ENCODE data around the gene FHAD1.

The FHAD1 gene

DNA sequence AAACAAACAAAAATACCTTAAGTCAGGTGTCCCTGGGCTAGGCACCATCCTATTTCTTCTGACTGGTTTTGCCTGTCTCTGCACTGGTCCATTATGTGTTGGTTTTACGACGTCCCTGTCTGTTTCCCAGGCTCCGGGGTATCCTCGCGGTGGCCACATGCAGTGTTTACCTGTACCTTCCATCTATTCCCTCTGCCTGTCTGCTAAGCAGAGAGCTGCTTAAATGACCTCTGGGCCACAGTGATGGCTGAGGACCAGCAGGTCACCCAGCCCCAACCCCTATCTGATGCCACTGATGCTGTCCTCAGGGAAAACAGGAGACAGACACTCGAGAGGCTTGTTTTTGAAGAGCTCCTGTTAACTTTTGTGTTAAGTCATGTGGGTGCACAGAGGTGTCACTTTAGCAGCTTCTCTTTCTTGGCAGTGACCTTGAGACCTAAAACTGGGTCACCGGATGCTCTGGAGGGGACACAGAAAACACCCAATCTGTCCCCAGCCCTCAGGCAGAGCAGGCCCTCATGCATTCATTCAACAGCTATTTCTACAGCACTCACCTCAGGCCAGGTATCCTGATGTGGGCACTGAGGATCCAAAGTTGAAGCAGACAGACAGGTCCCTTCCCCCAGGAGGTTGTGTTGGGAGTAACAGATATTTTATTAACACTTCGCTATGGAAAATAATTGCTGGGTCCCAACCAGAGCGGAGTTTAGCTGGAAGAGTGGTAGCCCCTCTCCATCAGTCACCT lies 158.3 kb downstream of the FHAD1 start:
- DNase-seq = no peak

DNA sequence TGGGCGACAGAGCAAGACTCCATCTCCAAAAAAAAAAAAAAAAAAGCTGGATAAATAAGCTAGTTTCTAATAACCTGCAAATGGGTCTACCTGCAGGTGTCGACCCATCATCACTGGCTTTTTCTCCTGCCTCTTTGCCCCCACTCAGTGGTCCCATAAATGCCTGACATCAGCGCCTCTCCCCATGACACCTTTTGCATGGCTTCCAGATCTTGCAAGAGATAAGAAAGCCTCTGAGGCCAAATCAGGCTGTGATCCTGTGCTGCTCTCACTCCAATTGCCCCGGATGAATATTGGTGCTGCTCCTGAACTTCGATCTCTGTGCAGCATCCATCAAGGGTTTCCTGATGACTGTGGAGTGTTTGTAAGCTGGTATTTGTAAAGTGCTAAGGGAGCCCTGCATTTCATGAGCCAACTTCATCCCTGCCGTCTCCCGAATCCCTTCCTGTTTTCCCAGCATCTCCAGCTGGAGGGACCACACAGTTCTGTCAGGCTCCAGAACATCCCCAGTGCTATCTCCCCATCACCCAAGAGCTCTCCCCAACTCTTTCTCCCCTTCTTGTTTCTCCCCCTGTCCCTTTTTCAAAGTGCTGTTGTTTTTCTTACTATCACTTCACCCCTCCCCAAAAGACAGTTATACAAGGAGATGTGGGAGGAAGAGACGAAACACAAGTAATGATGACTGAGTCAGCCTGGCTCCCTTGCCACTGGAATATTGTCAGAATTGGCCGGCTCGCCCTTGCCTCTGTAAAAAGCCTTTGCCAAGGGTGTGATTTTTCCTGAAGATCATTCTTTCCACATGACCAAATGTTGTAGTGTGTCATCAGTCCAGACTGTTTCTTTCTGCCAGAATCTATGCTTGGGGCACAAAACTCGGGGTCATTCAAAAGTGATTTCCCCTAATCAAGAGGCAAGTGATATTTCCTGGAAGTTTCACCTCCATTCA lies 159.9 kb downstream of the FHAD1 start:
- DNase-seq = no peak

DNA sequence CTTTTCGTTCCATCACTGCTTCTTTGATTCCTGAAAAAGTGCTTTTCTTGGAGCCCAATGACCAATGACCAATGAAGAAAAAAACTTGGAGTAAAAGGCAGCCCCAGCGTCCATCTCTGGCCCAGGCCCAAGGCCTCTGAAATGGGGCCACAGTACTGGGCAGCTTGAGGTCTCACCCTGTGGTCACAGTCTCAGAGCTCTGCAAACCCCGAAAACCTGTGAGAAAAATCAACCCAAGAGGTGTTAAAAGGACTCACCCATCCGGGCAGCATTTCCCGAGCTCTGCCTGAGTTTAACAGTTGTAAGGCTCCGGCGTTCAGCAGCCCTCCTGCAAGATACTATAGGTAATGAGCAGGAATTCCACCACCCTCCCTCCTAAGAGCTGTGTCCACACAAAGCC lies 160.6 kb downstream of the FHAD1 start:
- DNase-seq = no peak

DNA sequence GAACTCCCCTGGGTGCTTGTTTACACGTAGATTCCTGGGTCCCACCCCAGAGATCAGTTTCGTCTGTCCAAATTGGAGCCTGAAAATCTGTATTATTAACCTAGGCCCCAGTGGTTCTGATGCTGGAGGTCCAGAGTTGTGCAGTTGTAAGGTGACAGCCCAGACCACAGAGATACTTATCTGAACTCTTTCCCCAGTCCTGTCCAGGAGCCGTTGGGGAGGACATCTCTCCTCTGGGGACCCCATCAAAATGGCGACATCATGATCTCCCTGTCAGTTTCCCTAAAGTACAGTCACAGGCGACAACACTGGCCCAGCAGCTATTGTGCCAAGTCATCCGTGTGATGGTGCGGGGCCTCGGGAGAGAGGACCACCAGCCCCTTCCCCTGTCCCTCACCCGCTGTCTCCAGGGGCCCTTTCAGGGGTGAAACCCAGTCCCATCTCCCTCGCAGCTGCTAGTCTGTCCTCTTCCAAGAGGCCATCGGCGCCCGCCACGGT lies 161.9 kb downstream of the FHAD1 start:
- DNase-seq = no peak

DNA sequence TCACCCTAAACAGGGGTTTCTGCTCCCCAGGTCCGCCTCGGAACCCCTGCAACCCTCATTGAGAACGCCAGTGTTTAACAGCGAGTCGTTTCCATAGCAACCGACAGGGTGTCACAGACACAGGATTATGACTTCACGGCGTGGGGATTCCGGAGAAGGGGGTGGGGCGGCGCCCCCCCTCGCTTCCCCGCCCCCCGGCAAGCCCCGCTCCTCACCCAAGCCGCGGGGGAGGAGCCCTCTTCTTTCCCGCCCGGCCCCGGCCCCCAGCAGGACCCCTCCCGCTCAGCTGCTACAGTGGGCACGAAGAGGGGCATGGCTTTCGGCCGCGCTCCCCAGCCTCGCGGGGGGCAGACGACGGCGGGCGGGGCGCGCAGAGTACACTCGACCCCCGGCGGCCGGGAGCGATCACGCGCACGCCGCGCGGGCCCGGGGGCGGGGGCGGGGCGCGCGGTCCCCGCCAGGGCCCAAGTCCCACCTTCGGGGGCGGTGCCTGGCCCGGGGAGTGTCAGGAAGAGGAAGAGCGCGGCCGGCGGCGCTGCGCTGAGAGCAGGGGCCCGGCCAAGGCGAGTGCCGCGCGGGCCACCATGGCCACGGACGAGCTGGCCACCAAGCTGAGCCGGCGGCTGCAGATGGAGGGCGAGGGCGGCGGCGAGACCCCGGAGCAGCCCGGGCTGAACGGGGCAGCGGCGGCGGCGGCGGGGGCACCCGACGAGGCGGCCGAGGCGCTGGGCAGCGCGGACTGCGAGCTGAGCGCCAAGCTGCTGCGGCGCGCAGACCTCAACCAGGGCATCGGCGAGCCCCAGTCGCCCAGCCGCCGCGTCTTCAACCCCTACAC lies 162.6 kb downstream of the FHAD1 start, which contains the start of gene EFHD2:
TSS of gene EFHD2 (plus strand) at position 501 of the 835 bp plus-strand sequence. CDS start at position 585, 84 bp downstream.
- DNase-seq = peak; percentile 68

DNA sequence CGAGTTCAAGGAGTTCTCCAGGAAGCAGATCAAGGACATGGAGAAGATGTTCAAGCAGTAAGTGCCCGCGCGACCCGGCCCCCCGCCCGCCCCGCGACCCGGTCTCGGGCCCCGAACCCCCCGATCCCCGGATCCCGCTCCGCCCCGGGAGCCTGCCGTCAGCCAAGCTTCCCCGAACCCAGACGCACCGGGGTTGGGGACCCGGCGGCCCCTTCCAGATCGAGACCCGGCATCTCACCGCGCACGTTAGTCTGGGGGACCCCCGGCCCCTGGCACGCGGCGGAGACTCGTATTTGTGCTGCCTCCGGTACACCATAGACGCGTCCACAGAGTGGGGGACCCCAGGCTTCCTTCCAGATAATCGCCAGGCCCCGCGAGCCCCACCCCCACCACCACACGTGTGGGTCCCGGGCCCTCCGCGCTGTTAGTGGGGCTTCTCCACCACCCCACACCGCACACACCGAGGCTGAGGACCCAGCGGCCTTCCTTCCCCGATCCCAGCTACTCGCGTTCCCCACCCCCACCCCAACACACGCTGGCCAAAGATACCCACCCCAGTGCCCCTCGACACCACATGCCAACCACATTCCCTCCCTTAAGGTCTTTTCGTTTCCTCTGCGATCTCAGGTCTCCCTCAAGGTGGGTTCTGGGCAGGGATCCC lies 163.3 kb downstream of the FHAD1 start:
- DNase-seq = no peak

DNA sequence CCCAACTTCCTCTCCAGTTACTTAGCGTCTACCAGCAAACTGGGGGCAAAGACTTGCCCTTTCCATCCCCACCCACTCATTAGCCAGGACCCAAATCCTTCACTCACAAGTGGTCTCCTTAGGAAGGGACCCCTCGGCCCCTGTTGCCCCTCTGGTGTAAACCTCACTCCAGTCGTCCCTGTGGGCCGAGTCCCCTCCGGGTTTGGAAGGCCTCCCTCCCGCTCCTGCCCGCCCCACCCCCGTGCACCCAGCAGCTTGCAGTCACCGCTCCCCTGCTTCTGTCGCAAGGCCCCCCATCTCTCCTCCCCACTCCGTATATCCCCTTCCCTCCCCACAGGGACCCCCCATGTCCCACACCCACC lies 163.8 kb downstream of the FHAD1 start:
- no peak for DNase-seq

DNA sequence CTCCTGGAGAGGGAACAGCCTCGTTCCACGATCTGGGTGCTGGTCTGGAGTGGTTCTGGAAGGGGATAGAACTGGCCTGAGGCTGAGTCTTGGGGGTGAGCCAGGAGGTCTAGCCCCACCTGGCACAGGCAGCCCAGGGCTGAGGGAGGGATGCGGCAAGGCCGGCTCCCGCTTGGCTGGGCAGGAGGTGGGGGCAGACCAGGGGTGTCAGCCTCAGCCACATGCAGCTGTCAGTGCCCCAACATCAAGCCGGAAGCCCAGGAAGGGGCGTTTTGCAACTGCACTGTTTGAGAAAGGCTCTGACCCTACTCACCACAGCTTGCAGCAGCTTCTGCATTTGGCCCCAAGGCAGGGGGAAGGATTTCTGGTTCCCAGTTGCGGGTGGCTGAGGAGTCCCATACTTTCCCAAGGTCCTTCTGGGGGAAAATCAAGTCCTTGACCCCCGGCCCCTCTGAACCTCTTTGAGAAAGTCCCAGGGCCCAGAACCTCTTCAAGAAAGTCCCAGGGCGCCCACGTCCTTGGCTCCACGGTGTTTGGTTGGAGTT lies 164.6 kb downstream of the FHAD1 start:
- no peak for DNase-seq

DNA sequence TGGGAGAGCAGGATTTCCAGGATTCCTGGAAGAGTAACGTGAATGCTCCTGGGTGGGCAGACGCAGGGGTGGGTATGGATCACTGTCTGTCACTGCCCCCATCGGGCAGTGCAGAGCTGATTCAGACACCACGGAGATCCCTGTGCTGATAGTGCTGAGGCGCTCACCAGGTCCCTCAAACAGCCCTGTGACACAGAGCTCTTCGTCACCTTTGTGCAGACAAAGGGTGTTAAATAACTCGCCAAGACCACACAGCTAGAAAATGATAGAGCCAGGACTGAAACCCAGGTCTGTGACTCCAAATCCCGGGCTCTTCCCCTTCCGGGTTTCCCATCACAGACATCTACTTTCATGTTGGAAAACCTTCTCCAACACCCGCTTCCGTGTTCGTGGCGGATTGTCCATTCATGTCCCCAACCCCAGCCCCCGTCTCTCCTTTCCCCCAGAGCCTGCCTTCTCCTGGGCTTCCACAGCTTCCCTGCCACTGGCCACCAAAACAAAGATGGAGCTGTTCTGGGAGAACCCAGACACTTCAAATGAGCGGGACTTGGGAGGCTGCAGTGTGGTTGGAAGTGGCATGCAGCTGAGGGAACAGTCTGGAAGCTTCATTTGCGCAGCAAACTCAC lies 165.3 kb downstream of the FHAD1 start:
- no peak for DNase-seq

DNA sequence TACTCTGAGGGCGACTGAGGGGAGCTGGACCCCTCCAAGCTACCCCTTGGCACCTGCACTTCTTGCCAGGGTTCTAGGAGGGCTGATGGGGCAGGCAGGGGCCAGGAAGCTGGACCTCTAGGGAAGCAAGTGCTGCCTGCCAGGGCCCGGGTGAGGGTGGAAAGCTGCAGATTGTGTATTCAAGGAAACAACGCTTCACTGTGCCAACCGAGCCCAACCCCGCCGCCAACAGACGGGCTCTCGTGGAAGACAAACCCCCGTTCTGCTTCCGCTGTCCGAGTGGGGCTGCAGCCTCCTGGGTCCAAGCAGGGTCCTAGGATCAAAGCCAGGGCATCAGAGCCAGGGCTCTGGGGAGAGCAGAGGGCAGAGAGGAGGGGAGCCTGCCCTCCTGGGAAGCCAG lies 165.8 kb downstream of the FHAD1 start:
- no peak for DNase-seq

DNA sequence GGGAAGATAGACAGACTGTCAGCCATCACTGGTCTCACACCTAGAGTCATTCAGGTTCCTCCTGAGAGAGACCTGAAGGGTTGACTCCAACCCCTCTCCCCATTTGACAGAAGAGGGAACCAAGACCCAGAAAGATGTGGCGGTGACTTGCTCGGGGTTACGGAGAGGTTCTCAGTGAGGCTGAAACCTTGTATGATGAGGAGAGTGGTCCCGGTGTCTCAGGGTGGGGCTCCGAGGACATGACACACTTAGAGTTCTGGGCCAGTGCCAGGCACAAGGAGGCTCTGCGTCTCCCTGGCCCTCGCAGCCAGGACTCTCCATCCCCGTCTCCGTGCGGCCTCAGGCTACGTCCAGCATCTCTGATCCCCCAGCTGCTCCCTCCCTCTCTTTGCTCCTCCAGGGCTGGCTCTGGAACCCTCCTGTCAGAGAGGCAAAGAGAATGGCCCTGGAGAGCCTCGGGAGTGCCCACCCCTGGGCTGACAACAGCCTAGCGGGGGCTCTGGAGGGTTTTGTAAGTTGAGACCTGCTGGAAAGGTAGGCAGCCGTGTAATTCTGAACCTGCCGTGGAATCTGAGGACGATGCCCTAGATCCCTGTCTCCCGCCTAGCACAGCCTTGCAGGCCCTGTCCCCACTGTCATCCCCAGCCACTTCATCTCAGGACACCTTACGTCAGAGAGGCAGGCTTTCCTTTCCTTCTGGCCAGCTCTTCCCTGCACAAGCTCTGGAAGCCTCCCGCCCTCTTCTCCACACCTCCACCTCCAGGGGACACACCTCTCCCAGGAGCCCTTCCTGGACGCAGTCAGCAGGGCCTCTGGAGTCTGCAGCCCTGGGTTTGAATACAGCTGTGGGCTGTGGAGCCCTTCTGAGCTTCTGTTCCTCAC lies 166.8 kb downstream of the FHAD1 start:
- no peak for DNase-seq

DNA sequence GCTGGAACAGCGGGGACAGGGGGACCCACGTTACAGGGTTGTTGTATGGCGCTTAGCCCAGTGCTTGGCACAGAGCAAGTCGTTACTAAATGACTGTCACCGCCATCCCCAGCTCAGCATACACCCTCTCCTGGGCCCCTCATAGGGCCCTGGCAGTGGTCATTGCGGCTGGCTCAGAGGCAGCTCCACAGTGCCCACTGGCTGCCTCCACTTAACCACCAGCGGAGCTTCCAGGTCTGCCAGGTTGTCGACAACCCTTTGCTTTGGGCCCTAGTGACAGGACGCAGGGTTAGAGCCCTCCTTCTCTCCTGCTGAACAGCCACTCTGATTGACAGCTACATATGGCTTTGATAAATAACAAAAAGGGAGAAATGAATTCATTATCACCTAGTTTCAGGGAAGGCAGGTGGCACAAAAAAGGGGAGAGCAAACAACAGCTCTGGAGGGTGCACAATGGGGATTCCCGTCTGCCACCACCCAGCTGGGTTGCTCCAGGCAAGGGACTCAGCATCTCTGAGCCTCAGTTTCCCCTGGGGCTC lies 167.5 kb downstream of the FHAD1 start:
- DNase-seq = no peak

DNA sequence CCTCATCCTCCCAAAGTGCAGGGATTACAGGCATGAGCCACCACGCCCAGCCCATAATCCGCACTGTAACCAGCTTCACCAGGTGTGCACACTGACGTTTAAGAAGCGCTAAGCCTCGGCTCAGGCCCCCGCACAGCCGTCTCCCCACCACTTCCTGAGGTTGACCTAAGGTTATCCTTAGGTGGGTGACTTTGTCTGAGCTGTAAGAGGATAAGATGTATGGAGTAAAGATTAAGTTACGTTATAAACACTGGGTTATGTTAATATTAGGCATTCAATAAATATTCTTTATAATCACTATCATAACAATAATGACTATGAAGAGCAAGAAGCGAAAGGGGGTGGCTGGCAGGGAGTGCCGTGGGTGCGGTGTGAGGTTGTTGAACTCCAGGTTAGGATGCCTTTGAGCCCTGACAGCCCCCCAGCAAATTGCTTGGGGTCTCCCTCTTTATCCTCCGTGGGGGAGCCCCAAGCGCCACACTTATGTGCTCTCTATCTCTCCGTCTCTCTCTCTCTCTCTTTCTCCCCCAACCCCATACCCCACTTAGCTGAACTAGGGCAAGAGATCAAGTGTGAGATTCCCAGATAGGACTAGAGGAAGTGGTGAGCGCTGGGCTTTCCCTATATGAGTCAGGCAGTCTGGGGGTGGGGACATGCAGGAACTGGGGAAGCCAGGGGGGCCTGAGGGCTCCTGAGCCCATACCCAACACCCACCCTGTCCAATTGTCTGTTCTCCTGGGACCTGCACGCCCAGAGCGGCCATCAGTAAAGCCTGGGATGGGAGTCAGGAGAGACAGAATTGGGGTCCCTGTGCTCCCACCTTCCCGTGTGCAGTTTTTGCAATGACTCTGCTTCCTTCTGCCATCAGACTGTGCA lies 170.3 kb downstream of the FHAD1 start:
- DNase-seq = no peak

DNA sequence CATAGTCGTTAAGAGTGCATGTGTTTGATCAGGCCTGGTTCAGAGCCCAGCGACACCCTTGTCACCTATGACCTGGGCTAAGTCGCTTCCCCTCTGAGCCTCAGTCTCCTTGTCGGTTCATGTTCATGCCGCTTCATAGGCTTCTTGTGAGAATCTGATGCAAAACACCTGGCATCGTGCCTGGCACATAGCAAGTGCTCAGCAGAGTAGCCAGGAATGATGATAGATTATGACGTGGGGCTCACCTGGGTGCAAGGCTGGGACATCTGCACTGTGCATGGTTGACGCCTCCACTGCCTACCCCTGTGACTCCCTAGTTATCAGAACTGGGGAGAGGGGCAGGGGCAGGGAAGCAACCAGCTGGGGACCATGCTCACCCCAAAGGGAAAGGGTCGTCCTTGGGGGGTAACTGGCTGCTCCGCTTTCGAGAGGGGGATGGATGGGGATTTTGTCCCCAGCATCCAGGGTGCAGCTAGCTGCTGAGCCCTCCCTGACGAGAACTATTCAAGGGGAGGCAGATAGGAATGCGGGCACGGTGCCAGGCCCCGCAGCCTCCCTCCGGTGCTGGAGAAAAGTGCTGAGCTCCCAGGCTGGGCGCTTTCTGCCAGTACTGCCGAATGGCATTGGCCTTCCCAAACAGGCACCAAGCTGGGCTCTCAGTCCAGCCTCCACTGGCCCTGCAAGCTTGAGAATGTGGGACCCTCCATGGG lies 171.9 kb downstream of the FHAD1 start:
- no peak for DNase-seq

DNA sequence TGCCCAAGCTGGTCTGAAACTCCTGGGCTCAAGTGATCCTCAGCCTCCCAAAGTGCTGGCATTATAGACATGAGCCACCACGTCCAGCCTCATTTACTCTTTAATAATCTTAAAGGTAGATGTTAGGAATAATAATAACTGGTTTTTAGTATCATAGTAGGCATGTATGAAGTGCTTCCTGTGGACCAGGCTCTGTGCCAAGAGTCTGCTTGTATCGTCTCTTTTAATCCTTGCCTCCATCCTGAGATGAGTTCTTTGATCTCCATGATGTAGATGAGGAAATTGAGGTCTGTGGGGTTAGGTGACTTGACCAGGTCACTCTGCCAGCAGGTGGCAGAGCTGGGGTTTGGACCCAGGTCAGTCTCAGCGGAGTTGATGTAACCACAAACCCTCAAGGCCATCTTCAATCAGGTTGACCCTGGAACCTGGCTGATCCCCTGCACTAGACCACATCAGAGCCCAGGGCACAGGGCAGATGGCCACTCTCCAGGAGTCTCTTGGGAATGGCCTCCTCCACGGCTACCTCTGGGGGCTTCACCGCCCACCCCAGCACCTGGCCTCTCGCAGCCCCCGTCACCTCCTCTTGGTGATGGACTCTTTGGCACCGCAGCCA lies 173.9 kb downstream of the FHAD1 start:
- no peak for DNase-seq

DNA sequence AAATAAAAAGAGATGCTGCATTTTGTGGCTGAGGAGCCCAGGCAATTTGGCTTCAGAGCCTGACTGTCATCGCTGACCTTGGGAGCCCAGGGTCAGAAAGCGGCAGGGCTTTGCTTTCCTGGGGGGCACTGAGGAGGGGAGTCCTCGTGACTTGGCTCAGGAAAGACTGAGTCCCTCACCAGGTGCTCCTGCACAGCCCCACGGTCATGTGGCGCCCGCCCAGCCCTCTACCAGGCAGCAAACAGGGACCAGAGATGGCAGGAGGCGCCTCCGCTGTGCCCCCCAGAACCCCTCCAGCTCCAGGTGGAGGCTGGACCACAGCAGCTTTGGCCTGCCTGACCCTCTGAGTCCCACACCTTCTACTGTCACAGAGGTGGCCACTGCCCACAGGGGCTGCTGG lies 175.8 kb downstream of the FHAD1 start:
- DNase-seq = no peak

DNA sequence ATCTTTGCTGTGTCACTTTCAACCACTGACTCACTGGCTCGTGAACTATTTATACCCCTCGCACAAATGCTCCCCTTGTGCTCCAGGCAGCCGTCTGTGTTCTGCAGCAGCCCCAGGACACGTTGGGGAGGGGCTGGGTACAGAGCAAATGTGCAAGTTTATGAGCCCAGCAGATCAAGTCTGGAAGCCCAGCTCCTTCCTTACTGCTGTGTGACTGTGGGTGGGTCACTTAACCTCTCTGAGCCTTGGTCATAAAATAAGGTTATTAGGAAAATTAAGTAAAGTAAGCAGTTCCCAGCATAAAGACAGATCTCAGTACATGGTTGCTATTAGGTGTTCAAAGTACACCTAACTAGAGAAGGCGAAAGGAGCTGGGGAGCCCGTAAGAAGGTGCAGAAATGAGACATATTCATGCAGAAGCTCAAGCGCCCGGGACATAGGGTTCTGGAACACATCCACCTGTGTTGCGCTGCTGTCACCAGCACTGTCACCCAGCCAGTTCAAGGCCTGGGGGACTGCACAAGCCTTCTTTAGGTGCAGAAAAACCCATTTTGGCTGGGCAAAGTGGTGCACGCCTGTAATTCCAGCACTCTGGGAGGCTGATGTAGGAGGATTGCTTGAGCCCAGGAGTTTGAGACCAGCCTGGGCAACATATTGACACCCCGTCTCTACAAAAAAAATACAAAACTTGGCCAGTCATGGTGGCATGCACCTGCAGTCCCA lies 176.5 kb downstream of the FHAD1 start:
- DNase-seq = no peak

Data from DMS153 (cell line).